Measurements from ENCODE around the gene ADGRG6. TPM values are rescaled to one million over a fixed set of nuclear protein-coding genes. Genes with fewer than 3 reads are reported as not detected.

The ADGRG6 gene
- total and polyA plus RNA-seq, 2 of the 8 experiments (the other 6 are each of a cell fraction or from before 2014, with no cell fraction given) = 1.1 to 6.2 TPM

- Histone ChIP-seq H2AK5ac (ENCODE audit: low read depth, low read length) (no peak overlapping the region), H3K4me1 (replicated peaks in 1 of 4; ENCODE audit: control insufficient read depth in 3 of 4, insufficient read depth in 4 of 4, low read length in 3 of 4) (no peaks in the 10 kb centered on the region; a peak in 1 of 7 replicates), H3K4me3 (ENCODE audit: extremely low read depth in 1 of 4, insufficient read depth in 2 of 4, low read depth in 3 of 4, low read length in 4 of 4) (no peak overlapping the region), H3K14ac (ENCODE audit: insufficient read length) (no peak overlapping the region), H3K23ac (ENCODE audit: insufficient read length) (no peak overlapping the region), H3K18ac (ENCODE audit: extremely low read depth, low read length) (no peak overlapping the region), H4K91ac (replicated peaks; ENCODE audit: insufficient read length, low read length) (no peak overlapping the region), H2BK120ac (replicated peaks; ENCODE audit: low read depth, low read length) (no peak overlapping the region), H3K79me2 (ENCODE audit: control insufficient read depth in 1 of 2, insufficient read depth in 2 of 2, low read length in 2 of 2) (no peaks in the 10 kb centered on the region), H3K9me3 (ENCODE audit: insufficient read depth in 2 of 2, low read depth in 1 of 2, low read length in 1 of 2) (no peaks in the 10 kb centered on the region), H3K27me3 (replicated peaks in 1 of 4; ENCODE audit: control insufficient read depth in 3 of 4, extremely low read depth in 1 of 4, insufficient read depth in 3 of 4, low read length in 3 of 4) (no peaks in the 10 kb centered on the region), H4K5ac (ENCODE audit: insufficient read length, low read depth, low read length) (no peak overlapping the region), H4K8ac (ENCODE audit: extremely low read depth, insufficient read depth, low read length) (no peak overlapping the region), H2AFZ (ENCODE audit: low read length) (no peak overlapping the region), H3K23me2 (ENCODE audit: low read depth, low read length) (no peaks in the 10 kb centered on the region), H2BK15ac (ENCODE audit: low read length) (no peak overlapping the region), H3K56ac (replicated peaks; ENCODE audit: insufficient read length, low read depth, low read length) (no peak overlapping the region), H3K9ac (replicated peaks in 1 of 4; ENCODE audit: extremely low read depth in 1 of 4, low read depth in 3 of 4, low read length in 3 of 4) (no peak overlapping the region), H3K4me2 (ENCODE audit: insufficient read depth in 1 of 2, low read depth in 2 of 2, low read length in 2 of 2) (no peak overlapping the region), H4K20me1 (replicated peaks in 1 of 2; ENCODE audit: control insufficient read depth in 1 of 2, insufficient read depth in 2 of 2, low read length in 2 of 2) (no peaks in the 10 kb centered on the region), H3K4ac (replicated peaks; ENCODE audit: insufficient read length, low read depth, low read length) (no peak overlapping the region), H3K27ac (ENCODE audit: low read depth, low read length) (no peak overlapping the region), H2BK12ac (ENCODE audit: low read depth, low read length) (no peak overlapping the region), H2BK5ac (ENCODE audit: low read depth, low read length) (no peak overlapping the region), H2BK20ac (ENCODE audit: low read length) (no peak overlapping the region), H3K79me1 (ENCODE audit: low read depth, low read length) (no peaks in the 10 kb centered on the region), H3K36me3 (ENCODE audit: control insufficient read depth in 2 of 4, insufficient read depth in 4 of 4, low read length in 3 of 4) (no peaks in the 10 kb centered on the region)
- FAIRE-seq (no peak), DNase-seq (ENCODE audit: low read depth in 1 of 2, low spot score in 2 of 2) (no peak)
- 92% methylated on average over 2 of the region's 2 CpGs; no CpG with 5 or more reads in 1 of the 2 experiments for WGBS, 2 experiments (ENCODE audit: extremely low coverage in 1 of 2, insufficient coverage in 1 of 2, insufficient read length in 1 of 2, insufficient replicate concordance in 2 of 2, low coverage in 1 of 2, low lambda C conversion rate in 2 of 2, missing lambda C conversion rate in 1 of 2)
- ChIA-PET POLR2A (ENCODE audit: partially characterized antibody) (no interaction called here), CTCF (ENCODE audit: partially characterized antibody) (interaction anchor here (0.8 to 1.5 kb wide), 2 partner anchors 15 to 100 kb away, joined by 3 to 6 read pairs; no protein-coding TSS in a partner anchor)
- TF ChIP-seq JUND (IDR thresholded peaks at IDR 0.05; ENCODE audit: low read length) (0 out of 2 replicates have a peak, but pooled peaks have one; percentile 49), SIN3A (conservative IDR thresholded peaks at IDR 0.05 in 1 of 2, IDR thresholded peaks at IDR 0.05 in 1 of 2; ENCODE audit: low read depth in 1 of 2, low read length in 2 of 2) (no peak), GTF2F1 (IDR thresholded peaks at IDR 0.05; ENCODE audit: borderline replicate concordance, low read depth, low read length) (no peak), POU5F1 (IDR thresholded peaks at IDR 0.05; ENCODE audit: low read depth, low read length) (no peak)
Measured at GRCh38 chr6:142372348-142372747, 70.5 kb downstream of the ADGRG6 start.

All from H1 (cell line).